Subcutaneous abdominal adipose tissue (tissue), 5 donors: Measurements from ENCODE around the gene CDKN2A.

ENCODE experiments used
- H3K27ac ChIP-seq: one replicate; pipeline ENCODE4 v1.7.0; 2013; ENCODE audit warnings: low read depth, mild to moderate bottlenecking, inconsistent platforms, low read length, moderate library complexity
- H3K27me3 ChIP-seq, 5 donors: one replicate each; pipeline ENCODE4 v1.7.0; 2013; ENCODE audit warnings: low read length in 5 of 5, inconsistent platforms in 1 of 5; ENCODE audit not compliant: control insufficient read depth in 5 of 5, insufficient read depth in 4 of 5
- H3K36me3 ChIP-seq, 5 donors: one replicate each; pipeline ENCODE4 v1.7.0; 2013; ENCODE audit warnings: low read length in 5 of 5; ENCODE audit not compliant: control insufficient read depth in 5 of 5, insufficient read depth in 5 of 5
- H3K4me1 ChIP-seq, 5 donors: one replicate each; pipeline ENCODE4 v1.7.0; 2013; ENCODE audit warnings: low read length in 5 of 5, mild to moderate bottlenecking in 3 of 5, moderate library complexity in 1 of 5; ENCODE audit not compliant: control insufficient read depth in 5 of 5, insufficient read depth in 5 of 5
- H3K4me3 ChIP-seq, 5 donors: one replicate each; pipeline ENCODE4 v1.7.0; 2013; ENCODE audit warnings: low read length in 5 of 5, low read depth in 1 of 5
- H3K9ac ChIP-seq, 5 donors: one replicate each; pipeline ENCODE4 v1.7.0; 2013; ENCODE audit warnings: low read length in 5 of 5, mild to moderate bottlenecking in 4 of 5, moderate library complexity in 3 of 5
- H3K9me3 ChIP-seq, 5 donors: one replicate each; pipeline ENCODE4 v1.7.0; 2013; ENCODE audit warnings: low read length in 5 of 5; ENCODE audit not compliant: control insufficient read depth in 5 of 5
- donor health status: healthy.
- donor health status: healthy.
- donor health status: healthy.
- donor health status: healthy.
- donor health status: healthy.

CDKN2A gene

DNA sequence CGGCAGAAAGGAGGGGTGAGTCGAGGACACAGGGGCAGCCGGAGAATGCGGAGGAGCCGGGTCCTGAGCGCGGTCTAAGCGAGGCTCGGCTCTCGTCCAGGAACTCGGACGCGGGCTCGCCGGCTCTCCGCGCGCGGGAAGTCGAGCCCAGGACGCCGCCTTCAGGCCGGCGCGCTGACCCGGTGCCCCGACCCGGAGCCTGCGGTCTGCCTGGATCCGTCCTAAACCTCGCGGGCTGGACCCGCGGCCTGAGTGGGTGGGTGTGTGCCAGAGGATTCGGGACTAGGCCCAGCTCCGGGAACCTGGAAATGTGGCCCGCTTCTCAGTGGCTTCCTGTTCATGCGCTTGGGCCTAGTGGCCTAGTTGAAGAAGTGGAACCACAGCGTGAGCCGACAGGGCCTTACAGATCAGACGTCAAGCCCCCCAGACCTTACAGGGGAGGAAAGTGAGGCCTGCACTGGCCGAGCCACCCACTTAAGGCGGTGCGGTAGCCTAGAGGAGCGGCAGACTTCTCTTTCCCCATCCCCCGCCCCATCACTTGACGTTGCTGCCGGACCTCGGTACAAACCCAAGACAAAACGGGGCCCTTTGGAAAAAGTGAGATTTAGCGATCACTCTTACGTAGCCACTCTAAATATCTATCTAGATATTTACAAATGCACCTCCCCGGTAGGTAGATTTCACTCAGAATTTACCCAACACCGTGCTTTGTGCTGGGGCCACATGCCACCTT is 1.6 kb upstream of the CDKN2A start:
- Histone ChIP-seq H3K27ac (peak overlapping the region; percentile 65), H3K9me3 (no peaks in the 10 kb centered on the region), H3K9ac (peak overlapping the region; percentile 48 to 81 (median 73)), H3K27me3 (peaks cover 0 to 17% (median 8%) of the 10 kb centered on the region in 5 donors), H3K4me3 (peak overlapping the region; percentile 90 to 94 (median 93)), H3K36me3 (no peaks in the 10 kb centered on the region), H3K4me1 (peaks cover 5 to 25% (median 15%) of the 10 kb centered on the region in 5 donors)

- H3K9me3 ChIP-seq, result peaks cover 0 to 2% (median 0%) of the 10 kb centered on the region in 5 donors
- H3K9ac ChIP-seq, result peak overlapping the region; percentile 48 to 81 (median 73)
- H3K27me3 ChIP-seq, result peaks cover under 1 to 22% (median 10%) of the 10 kb centered on the region in 5 donors
- peak overlapping the region; percentile 90 to 94 (median 93) for H3K4me3 ChIP-seq
- no peaks in the 10 kb centered on the region for H3K36me3 ChIP-seq
- H3K4me1 ChIP-seq, result peaks cover 5 to 25% (median 15%) of the 10 kb centered on the region in 5 donors
- H3K27ac ChIP-seq, result peak overlapping the region; percentile 65
These were observed 944 bp upstream of the CDKN2A start for GRCh38 chr9:21995006-21995665.

GRCh38 chr9:21994556-21995005 is 389 bp upstream of the CDKN2A start, which contains the start of gene CDKN2B-AS1:
CDKN2B-AS1 (plus strand) TSS chr9:21994791.
- Histone ChIP-seq H3K27me3 (peaks cover 3 to 28% (median 15%) of the 10 kb centered on the region in 5 donors), H3K27ac (peak within 1 kb of the TSS; percentile 65), H3K9me3 (peaks cover 0 to 4% (median 0%) of the 10 kb centered on the region in 5 donors), H3K9ac (peak within 1 kb of the TSS; percentile 48 to 81 (median 73)), H3K4me1 (peaks cover 5 to 25% (median 15%) of the 10 kb centered on the region in 5 donors), H3K4me3 (peak within 1 kb of the TSS; percentile 90 to 94 (median 93)), H3K36me3 (no peaks in the 10 kb centered on the region)

GRCh38 chr9:21993007-21993406 is 1.2 kb downstream of the CDKN2A start:
- H3K9me3 ChIP-seq, result peaks cover 0 to 6% (median 0%) of the 10 kb centered on the region in 5 donors
- H3K27me3 ChIP-seq, result peaks cover 9 to 41% (median 27%) of the 10 kb centered on the region in 5 donors
- no peak overlapping the region for H3K4me3 ChIP-seq
- H3K27ac ChIP-seq, result no peak overlapping the region
- no peaks in the 10 kb centered on the region for H3K36me3 ChIP-seq
- peaks cover 5 to 25% (median 15%) of the 10 kb centered on the region in 5 donors for H3K4me1 ChIP-seq
- no peak overlapping the region for H3K9ac ChIP-seq

- H3K9ac ChIP-seq, result no peak overlapping the region
- H3K36me3 ChIP-seq, result no peaks in the 10 kb centered on the region
- H3K9me3 ChIP-seq, result peaks cover 0 to 6% (median 0%) of the 10 kb centered on the region in 5 donors
- no peak overlapping the region for H3K27ac ChIP-seq
- no peak overlapping the region for H3K4me3 ChIP-seq
- H3K4me1 ChIP-seq, result peaks cover 5 to 25% (median 15%) of the 10 kb centered on the region in 5 donors
- H3K27me3 ChIP-seq, result peaks cover 9 to 45% (median 27%) of the 10 kb centered on the region in 5 donors
These were observed 2.9 kb downstream of the CDKN2A start for GRCh38 chr9:21991072-21991959.

DNA sequence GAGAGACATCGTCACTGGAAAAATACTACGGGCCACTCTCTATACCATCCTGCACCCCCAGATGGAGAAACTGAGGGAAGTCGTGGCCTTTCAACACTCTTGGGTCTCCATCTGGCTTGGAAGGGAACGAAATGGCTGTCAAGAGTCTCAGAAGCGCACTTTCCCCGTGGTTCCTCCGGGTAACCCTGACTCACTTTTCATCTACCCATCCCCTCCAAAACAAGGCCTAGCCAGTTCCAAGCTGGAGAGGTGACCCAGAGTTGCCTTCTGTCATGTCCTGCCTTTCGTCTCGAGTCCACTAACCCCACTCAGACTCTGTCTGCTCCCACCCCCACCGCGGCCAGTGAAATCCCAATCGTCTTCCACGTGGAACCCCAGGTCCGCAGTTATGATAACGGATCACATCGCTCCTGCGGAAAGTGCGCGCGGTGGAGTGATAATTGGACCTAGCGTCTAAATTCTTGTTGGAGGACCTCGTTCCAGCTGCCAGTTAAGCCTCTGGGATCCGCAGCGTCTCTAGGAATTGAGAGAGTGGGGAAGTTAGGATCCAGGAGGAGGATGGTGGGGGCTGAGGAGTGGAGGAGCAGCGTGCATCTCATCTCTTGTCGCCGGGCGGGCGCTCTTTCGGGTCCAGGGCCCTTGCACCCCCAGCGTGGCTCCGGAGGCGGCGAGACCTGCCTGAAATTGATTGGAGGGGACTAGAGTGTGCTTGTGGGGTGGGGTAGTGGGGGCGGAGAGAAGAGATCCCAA is 4.6 kb downstream of the CDKN2A start:
- Histone ChIP-seq H3K36me3 (no peaks in the 10 kb centered on the region), H3K27me3 (peaks cover 9 to 52% (median 27%) of the 10 kb centered on the region in 5 donors), H3K9me3 (peaks cover 0 to 6% (median 0%) of the 10 kb centered on the region in 5 donors), H3K27ac (no peak overlapping the region), H3K9ac (no peak overlapping the region), H3K4me3 (no peak overlapping the region), H3K4me1 (peaks cover 3 to 10% (median 8%) of the 10 kb centered on the region in 5 donors)

DNA sequence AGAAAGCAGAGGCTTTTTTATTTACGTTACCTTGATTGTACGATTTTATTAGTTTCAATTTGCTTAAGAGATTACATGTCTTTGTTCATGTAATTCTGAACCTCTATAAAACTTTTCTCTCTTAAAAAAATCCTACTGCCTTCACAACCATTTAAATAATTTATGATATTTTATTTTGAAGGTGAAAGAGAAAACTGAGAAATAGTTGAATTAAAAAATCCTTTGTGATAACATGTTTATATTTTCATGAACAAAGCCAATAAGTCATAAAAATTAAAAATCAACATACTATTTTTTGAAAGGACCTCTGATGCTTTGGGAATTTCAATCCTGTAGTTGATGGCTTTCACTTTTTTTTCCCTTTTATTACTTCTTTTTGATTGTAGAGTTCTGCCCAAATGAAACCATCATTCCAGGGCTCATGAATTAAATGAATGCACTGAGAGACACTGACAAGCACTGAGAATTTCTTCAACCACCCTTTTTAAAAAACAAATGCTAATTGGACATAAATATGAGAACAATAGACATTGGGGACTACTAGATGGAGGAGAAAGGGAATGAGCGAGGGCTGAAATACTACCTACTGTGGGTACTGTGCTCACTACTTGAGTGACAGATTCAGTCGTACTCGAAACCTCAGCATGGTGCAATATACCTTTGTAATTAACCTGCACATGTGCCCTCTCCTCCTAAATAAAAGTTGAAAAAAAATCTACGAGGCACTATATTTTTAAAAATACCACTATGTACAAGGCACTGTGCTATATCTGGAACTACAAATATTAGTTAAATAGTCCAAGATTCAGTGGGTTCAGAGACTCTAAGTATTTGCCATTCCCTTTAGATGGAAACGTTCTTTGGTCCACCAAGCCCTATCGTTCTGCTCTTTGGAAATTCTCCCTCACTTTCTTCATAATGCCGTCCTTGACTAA is 5.9 kb downstream of the CDKN2A start:
- no peaks in the 10 kb centered on the region for H3K36me3 ChIP-seq
- H3K9ac ChIP-seq, result no peak overlapping the region
- H3K4me3 ChIP-seq, result no peak overlapping the region
- peaks cover 0 to 6% (median 2%) of the 10 kb centered on the region in 5 donors for H3K9me3 ChIP-seq
- H3K4me1 ChIP-seq, result no peaks in the 10 kb centered on the region
- no peak overlapping the region for H3K27ac ChIP-seq
- peaks cover 13 to 58% (median 29%) of the 10 kb centered on the region in 5 donors for H3K27me3 ChIP-seq

- Histone ChIP-seq H3K27ac (no peak overlapping the region), H3K36me3 (no peaks in the 10 kb centered on the region), H3K4me3 (no peak overlapping the region), H3K4me1 (no peaks in the 10 kb centered on the region), H3K27me3 (peaks cover 18 to 59% (median 29%) of the 10 kb centered on the region in 5 donors), H3K9me3 (peaks cover 0 to 6% (median 2%) of the 10 kb centered on the region in 5 donors), H3K9ac (no peak overlapping the region)
These were observed 8.1 kb downstream of the CDKN2A start for GRCh38 chr9:21985964-21986667.
